ENCODE data around the gene CRELD2. TPM values are rescaled to one million over a fixed set of nuclear protein-coding genes. Genes with fewer than 3 reads are reported as not detected.
A peak's percentile ranks its signal among the peaks of the same experiment; 100 is the strongest.

Gene CRELD2
- total and polyA plus RNA-seq, 2 of the 13 experiments (the other 11 are each of a cell fraction or from before 2014, with no cell fraction given), result 17.2 to 44.7 TPM

DNA sequence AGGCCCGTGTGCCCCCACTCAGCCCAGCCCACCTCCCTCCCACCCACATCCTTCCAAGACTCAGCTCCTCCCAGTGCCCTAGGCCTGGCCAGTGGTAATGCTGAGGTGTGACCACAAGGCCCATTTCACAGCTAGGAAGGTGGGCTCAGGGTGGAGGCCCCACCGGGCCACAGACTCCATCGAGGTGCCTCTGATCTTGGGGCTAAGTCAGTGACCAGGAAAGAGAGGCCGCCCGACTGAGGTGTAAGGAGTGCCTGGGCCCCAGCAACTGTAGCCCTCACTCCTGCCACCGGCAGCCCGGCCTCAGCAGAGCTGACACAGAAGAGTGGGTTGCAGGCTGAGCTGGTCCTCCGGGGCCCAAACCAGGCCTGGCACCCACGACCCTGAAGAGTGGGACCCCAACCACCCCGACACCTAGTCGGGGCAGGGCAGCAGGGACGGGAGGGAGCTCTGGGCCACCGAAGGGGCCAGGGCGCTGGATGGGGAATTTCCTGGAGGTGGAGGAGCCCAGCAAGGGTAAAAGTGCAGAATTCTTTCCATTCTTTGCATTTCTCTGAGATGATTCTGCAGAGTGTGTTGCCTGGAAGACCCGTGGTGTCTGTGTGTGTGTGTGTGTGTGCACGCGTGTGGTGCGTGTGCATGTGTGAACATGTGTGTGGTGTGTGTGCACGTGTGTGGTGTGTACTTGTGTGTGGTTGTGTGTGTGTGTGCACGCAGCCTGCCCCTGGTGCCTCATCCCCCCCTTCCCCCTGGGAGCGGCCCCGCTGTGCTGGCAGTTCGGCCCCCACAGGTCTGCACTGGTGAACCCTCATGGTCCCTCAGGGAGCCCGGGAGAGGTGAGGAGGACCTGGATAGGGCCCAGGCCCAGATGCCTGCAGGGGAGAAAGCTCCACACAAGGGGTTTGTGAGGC is 33.8 kb downstream of the CRELD2 start (continued):
- TF ChIP-seq, protein P1, sequence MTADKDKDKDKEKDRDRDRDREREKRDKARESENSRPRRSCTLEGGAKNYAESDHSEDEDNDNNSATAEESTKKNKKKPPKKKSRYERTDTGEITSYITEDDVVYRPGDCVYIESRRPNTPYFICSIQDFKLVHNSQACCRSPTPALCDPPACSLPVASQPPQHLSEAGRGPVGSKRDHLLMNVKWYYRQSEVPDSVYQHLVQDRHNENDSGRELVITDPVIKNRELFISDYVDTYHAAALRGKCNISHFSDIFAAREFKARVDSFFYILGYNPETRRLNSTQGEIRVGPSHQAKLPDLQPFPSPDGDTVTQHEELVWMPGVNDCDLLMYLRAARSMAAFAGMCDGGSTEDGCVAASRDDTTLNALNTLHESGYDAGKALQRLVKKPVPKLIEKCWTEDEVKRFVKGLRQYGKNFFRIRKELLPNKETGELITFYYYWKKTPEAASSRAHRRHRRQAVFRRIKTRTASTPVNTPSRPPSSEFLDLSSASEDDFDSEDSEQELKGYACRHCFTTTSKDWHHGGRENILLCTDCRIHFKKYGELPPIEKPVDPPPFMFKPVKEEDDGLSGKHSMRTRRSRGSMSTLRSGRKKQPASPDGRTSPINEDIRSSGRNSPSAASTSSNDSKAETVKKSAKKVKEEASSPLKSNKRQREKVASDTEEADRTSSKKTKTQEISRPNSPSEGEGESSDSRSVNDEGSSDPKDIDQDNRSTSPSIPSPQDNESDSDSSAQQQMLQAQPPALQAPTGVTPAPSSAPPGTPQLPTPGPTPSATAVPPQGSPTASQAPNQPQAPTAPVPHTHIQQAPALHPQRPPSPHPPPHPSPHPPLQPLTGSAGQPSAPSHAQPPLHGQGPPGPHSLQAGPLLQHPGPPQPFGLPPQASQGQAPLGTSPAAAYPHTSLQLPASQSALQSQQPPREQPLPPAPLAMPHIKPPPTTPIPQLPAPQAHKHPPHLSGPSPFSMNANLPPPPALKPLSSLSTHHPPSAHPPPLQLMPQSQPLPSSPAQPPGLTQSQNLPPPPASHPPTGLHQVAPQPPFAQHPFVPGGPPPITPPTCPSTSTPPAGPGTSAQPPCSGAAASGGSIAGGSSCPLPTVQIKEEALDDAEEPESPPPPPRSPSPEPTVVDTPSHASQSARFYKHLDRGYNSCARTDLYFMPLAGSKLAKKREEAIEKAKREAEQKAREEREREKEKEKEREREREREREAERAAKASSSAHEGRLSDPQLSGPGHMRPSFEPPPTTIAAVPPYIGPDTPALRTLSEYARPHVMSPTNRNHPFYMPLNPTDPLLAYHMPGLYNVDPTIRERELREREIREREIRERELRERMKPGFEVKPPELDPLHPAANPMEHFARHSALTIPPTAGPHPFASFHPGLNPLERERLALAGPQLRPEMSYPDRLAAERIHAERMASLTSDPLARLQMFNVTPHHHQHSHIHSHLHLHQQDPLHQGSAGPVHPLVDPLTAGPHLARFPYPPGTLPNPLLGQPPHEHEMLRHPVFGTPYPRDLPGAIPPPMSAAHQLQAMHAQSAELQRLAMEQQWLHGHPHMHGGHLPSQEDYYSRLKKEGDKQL (CRISPR knock-in tag; IDR thresholded peaks at IDR 0.05; ENCODE audit: low read depth), result 0 out of 2 replicates have a peak, but pooled peaks have one; percentile 29
- TF ChIP-seq ZNF672 (CRISPR knock-in tag; IDR thresholded peaks at IDR 0.05) (no peak), RELA (CRISPR knock-in tag; IDR thresholded peaks at IDR 0.05) (peak; percentile 65; the same call in 1 of the 2 replicates), ZNF317 (CRISPR knock-in tag; IDR thresholded peaks at IDR 0.05) (0 out of 2 replicates have a peak, but pooled peaks have one; percentile 39), ZNF605 (CRISPR knock-in tag; IDR thresholded peaks at IDR 0.05) (0 out of 2 replicates have a peak, but pooled peaks have one; percentile 52), ZNF33A (CRISPR knock-in tag; IDR thresholded peaks at IDR 0.05; ENCODE audit: borderline replicate concordance) (no peak), SETDB1 (CRISPR knock-in tag; IDR thresholded peaks at IDR 0.05; ENCODE audit: borderline replicate concordance) (no peak), SATB2 (CRISPR knock-in tag; IDR thresholded peaks at IDR 0.05) (no peak), EP300 (IDR thresholded peaks at IDR 0.05; ENCODE audit: low read depth in 2 of 2, low read length in 2 of 2) (peak; percentile 8 to 76; a peak in 2 of 4 replicates), EP300 (CRISPR knock-in tag; IDR thresholded peaks at IDR 0.05; ENCODE audit: borderline replicate concordance) (peak; percentile 82), ZFP90 (CRISPR knock-in tag; IDR thresholded peaks at IDR 0.05; ENCODE audit: borderline replicate concordance) (no peak), RORA (CRISPR knock-in tag; IDR thresholded peaks at IDR 0.05) (no peak)
- TF ChIP-seq, protein P2, sequence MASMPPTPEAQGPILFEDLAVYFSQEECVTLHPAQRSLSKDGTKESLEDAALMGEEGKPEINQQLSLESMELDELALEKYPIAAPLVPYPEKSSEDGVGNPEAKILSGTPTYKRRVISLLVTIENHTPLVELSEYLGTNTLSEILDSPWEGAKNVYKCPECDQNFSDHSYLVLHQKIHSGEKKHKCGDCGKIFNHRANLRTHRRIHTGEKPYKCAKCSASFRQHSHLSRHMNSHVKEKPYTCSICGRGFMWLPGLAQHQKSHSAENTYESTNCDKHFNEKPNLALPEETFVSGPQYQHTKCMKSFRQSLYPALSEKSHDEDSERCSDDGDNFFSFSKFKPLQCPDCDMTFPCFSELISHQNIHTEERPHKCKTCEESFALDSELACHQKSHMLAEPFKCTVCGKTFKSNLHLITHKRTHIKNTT (CRISPR knock-in tag; IDR thresholded peaks at IDR 0.05), result no peak
- TF ChIP-seq, protein P3, sequence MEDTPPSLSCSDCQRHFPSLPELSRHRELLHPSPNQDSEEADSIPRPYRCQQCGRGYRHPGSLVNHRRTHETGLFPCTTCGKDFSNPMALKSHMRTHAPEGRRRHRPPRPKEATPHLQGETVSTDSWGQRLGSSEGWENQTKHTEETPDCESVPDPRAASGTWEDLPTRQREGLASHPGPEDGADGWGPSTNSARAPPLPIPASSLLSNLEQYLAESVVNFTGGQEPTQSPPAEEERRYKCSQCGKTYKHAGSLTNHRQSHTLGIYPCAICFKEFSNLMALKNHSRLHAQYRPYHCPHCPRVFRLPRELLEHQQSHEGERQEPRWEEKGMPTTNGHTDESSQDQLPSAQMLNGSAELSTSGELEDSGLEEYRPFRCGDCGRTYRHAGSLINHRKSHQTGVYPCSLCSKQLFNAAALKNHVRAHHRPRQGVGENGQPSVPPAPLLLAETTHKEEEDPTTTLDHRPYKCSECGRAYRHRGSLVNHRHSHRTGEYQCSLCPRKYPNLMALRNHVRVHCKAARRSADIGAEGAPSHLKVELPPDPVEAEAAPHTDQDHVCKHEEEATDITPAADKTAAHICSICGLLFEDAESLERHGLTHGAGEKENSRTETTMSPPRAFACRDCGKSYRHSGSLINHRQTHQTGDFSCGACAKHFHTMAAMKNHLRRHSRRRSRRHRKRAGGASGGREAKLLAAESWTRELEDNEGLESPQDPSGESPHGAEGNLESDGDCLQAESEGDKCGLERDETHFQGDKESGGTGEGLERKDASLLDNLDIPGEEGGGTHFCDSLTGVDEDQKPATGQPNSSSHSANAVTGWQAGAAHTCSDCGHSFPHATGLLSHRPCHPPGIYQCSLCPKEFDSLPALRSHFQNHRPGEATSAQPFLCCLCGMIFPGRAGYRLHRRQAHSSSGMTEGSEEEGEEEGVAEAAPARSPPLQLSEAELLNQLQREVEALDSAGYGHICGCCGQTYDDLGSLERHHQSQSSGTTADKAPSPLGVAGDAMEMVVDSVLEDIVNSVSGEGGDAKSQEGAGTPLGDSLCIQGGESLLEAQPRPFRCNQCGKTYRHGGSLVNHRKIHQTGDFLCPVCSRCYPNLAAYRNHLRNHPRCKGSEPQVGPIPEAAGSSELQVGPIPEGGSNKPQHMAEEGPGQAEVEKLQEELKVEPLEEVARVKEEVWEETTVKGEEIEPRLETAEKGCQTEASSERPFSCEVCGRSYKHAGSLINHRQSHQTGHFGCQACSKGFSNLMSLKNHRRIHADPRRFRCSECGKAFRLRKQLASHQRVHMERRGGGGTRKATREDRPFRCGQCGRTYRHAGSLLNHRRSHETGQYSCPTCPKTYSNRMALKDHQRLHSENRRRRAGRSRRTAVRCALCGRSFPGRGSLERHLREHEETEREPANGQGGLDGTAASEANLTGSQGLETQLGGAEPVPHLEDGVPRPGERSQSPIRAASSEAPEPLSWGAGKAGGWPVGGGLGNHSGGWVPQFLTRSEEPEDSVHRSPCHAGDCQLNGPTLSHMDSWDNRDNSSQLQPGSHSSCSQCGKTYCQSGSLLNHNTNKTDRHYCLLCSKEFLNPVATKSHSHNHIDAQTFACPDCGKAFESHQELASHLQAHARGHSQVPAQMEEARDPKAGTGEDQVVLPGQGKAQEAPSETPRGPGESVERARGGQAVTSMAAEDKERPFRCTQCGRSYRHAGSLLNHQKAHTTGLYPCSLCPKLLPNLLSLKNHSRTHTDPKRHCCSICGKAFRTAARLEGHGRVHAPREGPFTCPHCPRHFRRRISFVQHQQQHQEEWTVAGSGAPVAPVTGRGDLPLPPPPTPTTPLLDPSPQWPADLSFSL (CRISPR knock-in tag; IDR thresholded peaks at IDR 0.05), result peak; percentile 98
- TF ChIP-seq, protein P4, sequence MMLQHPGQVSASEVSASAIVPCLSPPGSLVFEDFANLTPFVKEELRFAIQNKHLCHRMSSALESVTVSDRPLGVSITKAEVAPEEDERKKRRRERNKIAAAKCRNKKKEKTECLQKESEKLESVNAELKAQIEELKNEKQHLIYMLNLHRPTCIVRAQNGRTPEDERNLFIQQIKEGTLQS (CRISPR knock-in tag; IDR thresholded peaks at IDR 0.05), result peak; percentile 87

Measured in HepG2 (cell line).